Melanocyte of skin (primary cell): ENCODE measurements around the gene VN1R4. TPM values are rescaled to one million over a fixed set of nuclear protein-coding genes. Genes with fewer than 3 reads are reported as not detected.

Experiments
- total RNA-seq, 2 donors: library from RNA; depleted of rRNA; stranded (reverse); fragments of >200 nt; gene quantifications; 2 replicates each; pipeline ENCODE4 v1.2.3, GENCODE V29; 2012

Gene VN1R4
- total RNA-seq: not detected

DNA sequence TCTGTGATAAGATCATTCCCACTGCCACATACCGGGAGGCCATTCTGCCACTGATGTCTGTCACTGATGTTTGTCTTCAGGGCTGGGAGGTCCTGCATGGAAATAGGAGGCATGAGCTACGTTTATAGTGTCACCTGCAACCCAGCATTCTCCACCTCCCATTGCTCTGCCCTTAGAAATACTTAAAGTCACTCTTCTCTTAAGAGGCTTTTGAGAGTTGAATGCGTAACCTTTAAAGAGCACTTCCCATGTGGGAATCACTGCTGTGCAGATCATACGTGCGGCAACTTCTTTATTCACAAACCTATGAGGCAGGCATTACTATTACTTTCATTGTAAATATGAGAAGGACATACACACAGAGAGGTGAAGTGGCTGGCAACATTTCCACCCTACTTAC is at the start of gene VN1R4:
Gene VN1R4 (minus strand): TSS at position 101 of the 400 bp plus-strand sequence. CDS start 58 bp downstream, at position 43.

DNA sequence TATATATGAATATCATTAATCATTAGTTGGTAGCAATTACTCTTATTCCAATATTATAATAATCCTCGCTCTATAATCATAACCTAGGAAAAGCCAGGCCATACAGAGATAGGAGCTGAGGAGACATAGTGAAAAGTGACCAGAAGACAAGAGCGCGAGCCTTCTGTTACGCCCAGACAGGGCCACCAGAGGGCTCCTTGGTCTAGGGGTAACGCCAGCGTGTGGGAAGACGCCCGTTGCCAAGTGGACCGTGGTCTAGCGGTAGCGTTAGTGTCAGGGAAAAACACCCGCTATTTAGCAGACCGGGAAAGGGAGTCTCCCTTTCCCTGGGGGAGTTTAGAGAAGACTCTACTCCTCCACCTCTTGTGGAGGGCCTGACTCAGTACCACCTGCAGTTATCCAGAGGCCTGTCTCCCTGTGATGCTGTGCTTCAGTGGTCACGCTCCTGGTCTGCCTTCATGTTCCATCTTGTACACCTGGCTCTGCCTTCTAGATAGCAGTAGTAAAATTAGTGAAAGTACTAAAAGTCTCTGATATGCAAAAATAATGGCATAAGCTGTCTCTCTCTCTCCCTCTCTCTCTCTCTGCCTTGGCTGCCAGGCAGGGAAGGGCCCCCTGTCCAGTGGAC is 9.7 kb downstream of the VN1R4 start, which contains the start of gene VN1R2:
Gene VN1R2 (plus strand): TSS at position 578 of the 628 bp plus-strand sequence. CDS start 84 bp downstream, outside the sequence.

DNA sequence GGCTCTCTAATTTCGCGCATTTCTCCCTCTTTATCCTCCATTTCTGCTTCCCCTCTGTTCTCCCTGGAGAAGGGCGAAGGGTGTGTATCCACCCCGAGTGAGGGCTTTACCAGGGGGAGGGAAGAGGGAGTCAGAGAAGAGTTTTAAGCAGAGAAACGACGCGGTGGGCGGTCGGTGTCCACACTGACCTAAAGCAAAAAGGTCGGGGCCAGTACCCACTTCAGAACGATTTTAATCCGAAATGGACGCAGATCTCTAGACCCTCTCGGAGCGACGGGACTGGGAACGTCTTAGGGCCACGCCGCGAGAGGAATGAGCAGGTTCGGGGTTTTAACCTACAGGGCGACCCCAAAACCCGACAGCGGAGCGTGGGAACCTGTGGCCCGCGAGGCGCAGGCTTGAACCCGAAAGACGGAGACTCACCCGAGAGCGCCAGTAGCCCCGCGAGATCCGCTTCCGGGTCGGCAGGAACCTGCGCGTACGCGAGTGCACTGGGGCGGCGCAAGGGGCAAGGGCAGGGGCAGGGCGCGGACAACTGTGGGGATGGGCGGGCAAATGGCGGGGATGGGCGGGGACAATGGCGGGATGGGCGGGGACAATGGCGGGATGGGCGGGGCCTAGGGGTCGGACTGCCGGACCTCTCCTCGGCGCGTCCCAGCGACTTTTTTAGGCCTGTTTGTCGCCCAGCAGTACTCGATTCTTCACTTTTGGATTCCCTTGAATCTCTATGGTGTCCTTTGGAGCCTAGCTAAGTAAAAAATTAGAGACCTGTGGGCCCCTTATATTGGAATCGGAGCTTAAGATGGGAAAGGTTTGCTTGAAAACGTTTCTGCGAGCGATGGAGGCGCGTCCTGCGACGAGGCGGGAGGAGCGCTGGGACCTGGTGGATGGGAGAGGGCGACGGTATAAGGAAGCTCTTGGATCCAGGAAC is 12.8 kb downstream of the VN1R4 start, which contains the start of gene ZNF677:
Gene ZNF677 (minus strand): TSS at position 463 of the 931 bp plus-strand sequence. CDS start 3,323 bp downstream, outside the sequence.

Other genes with a start within 250 kb of the VN1R4 start
- not detected for gene ERVV-2, start 223.0 kb downstream of the VN1R4 start, total RNA-seq
- gene ZNF160, start 164.3 kb downstream of the VN1R4 start, total RNA-seq: 10 to 100 TPM; 20.0 to 24.8 TPM
- 1 to 10 TPM in 1 of 2 donors, under 1 TPM in 1; 0.33 to 1.0 TPM for gene ZNF415, start 134.8 kb downstream of the VN1R4 start, total RNA-seq
- gene ZNF347, start 108.7 kb downstream of the VN1R4 start, total RNA-seq: 1 to 10 TPM; 4.5 to 4.7 TPM
- 1 to 10 TPM; 3.3 to 4.1 TPM for gene ZNF665, start 74.4 kb downstream of the VN1R4 start, total RNA-seq
- 1 to 10 TPM; 9.3 to 10.0 TPM for gene ZNF677, start 12.8 kb downstream of the VN1R4 start, total RNA-seq
- not detected for gene VN1R2, start 9.4 kb downstream of the VN1R4 start, total RNA-seq
- 1 to 10 TPM; 6.5 to 8.0 TPM for gene ZNF845, start 66.0 kb upstream of the VN1R4 start, total RNA-seq
- 1 to 10 TPM; 6.2 to 7.7 TPM for gene ZNF525, start 98.0 kb upstream of the VN1R4 start, total RNA-seq
- gene ZNF765, start 127.4 kb upstream of the VN1R4 start, total RNA-seq: 1 to 10 TPM; 9.0 to 9.3 TPM
- 1 to 10 TPM; 6.7 to 8.3 TPM for gene ZNF761, start 164.3 kb upstream of the VN1R4 start, total RNA-seq
- gene ZNF813, start 200.0 kb upstream of the VN1R4 start, total RNA-seq: 1 to 10 TPM; 1.7 to 3.3 TPM